Thyroid gland (tissue), 4 donors: ENCODE results near the gene NRP2.

Experiments used
- CTCF ChIP-seq, 6 experiments: fragments of 200-600 bp in 3 of 6; fragments of 450-650 bp in 3 of 6; sonication (generic) in 3 of 6; IDR thresholded peaks; one replicate each; pipeline ENCODE4 v1.5.1; 2016 to 2019; ENCODE audit warnings: antibody characterized with exemption in 6 of 6, mild to moderate bottlenecking in 2 of 6, inconsistent platforms in 1 of 6, moderate library complexity in 1 of 6
- POLR2A ChIP-seq, 2 donors: fragments of 450-650 bp; IDR thresholded peaks; one replicate each; pipeline ENCODE4 v1.6.1; 2017; ENCODE audit warnings: antibody characterized with exemption in 2 of 2, mild to moderate bottlenecking in 2 of 2, moderate library complexity in 1 of 2

GRCh38 chr2:205760157-205760556 is 77.9 kb downstream of the NRP2 start:
- TF ChIP-seq POLR2A (IDR thresholded peaks at IDR 0.05) (no peak), CTCF (IDR thresholded peaks at IDR 0.05) (no peak)
